DND-41 (cell line): ENCODE measurements around the gene ARHGAP20.

ENCODE experiments used
- ATAC-seq: fragments of 200-7000 bp; cut with Tn5 transposase; 3 replicates; pipeline ENCODE4 v1.9.1; 2021; ENCODE audit warnings: low read depth; ENCODE audit not compliant: insufficient read depth
- DNase-seq: peaks from one replicate; pipeline ENCODE4 v3.0.0-alpha.2; 2020
- H2AFZ ChIP-seq: 2 replicates; pipeline ENCODE4 v1.6.0; 2012; ENCODE audit warnings: low read depth, low read length
- H3K27ac ChIP-seq: 2 replicates; pipeline ENCODE4 v1.5.1; 2012; ENCODE audit warnings: low read length, inconsistent platforms
- H3K27me3 ChIP-seq: fragments of 200-600 bp; sonication (generic); 2 replicates; pipeline ENCODE4 v1.6.0; 2012; ENCODE audit warnings: low read length, mild to moderate bottlenecking, inconsistent platforms; ENCODE audit not compliant: insufficient read depth, poor library complexity
- H3K36me3 ChIP-seq: 2 replicates; pipeline ENCODE4 v1.5.1; 2012; ENCODE audit warnings: low read length, inconsistent platforms; ENCODE audit not compliant: insufficient read depth
- H3K4me1 ChIP-seq: 2 replicates; pipeline ENCODE4 v1.5.1; 2012; ENCODE audit warnings: mild to moderate bottlenecking, low read length; ENCODE audit not compliant: insufficient read depth
- H3K4me2 ChIP-seq: 2 replicates; pipeline ENCODE4 v1.6.0; 2012; ENCODE audit warnings: mild to moderate bottlenecking, moderate library complexity, low read length, inconsistent platforms; ENCODE audit not compliant: insufficient read depth
- H3K4me3 ChIP-seq, 2 experiments: fragments of 200-600 bp in 1 of 2; shearing (Covaris generic) in 1 of 2; 2 replicates each; pipeline ENCODE4 v1.5.1; 2012 to 2016; ENCODE audit warnings: inconsistent platforms in 2 of 2, low read length in 2 of 2, mild to moderate bottlenecking in 2 of 2, low read depth in 1 of 2, moderate library complexity in 1 of 2
- H3K79me2 ChIP-seq: 2 replicates; pipeline ENCODE4 v1.6.0; 2012; ENCODE audit warnings: low read length, inconsistent platforms; ENCODE audit not compliant: insufficient read depth
- H3K9ac ChIP-seq: 2 replicates; pipeline ENCODE4 v1.6.0; 2012; ENCODE audit warnings: low read depth, mild to moderate bottlenecking, inconsistent platforms, low read length, moderate library complexity
- H3K9me3 ChIP-seq: 2 replicates; pipeline ENCODE4 v1.5.1; 2012; ENCODE audit warnings: low read length, moderate library complexity, mild to moderate bottlenecking, inconsistent platforms; ENCODE audit not compliant: insufficient read depth, severe bottlenecking
- H4K20me1 ChIP-seq: 2 replicates; pipeline ENCODE4 v1.6.0; 2012; ENCODE audit warnings: low read length; ENCODE audit not compliant: insufficient read depth
- CTCF ChIP-seq: IDR thresholded peaks from 2 replicates; pipeline ENCODE4 v1.5.1; 2012; ENCODE audit warnings: borderline replicate concordance, low read length, moderate library complexity, mild to moderate bottlenecking; ENCODE audit not compliant: poor library complexity, severe bottlenecking; ENCODE audit errors: extremely low read depth
- EZH2 ChIP-seq: IDR thresholded peaks from 3 replicates; pipeline ENCODE4 v1.6.1; 2012; ENCODE audit warnings: borderline replicate concordance, low read depth, mild to moderate bottlenecking, moderate library complexity, low read length, inconsistent platforms; ENCODE audit not compliant: severe bottlenecking

Gene ARHGAP20

GRCh38 chr11:110734790-110735189 lies 22.6 kb upstream of the ARHGAP20 start:
- no peak overlapping the region for H3K4me3 ChIP-seq
- no peak overlapping the region for H3K9ac ChIP-seq
- no peaks in the 10 kb centered on the region for H3K27me3 ChIP-seq
- DNase-seq (no peak), ATAC-seq (no peak)
- H2AFZ ChIP-seq: no peak overlapping the region
- no peaks in the 10 kb centered on the region for H3K9me3 ChIP-seq
- no peak overlapping the region for H3K4me2 ChIP-seq
- no peaks in the 10 kb centered on the region for H3K36me3 ChIP-seq
- no peaks in the 10 kb centered on the region for H3K79me2 ChIP-seq
- H3K27ac ChIP-seq: no peak overlapping the region
- H3K4me1 ChIP-seq: no peaks in the 10 kb centered on the region
- H4K20me1 ChIP-seq: no peaks in the 10 kb centered on the region
- TF ChIP-seq CTCF: no peak
- no peak for TF ChIP-seq EZH2

- Histone ChIP-seq H3K4me1 (no peaks in the 10 kb centered on the region), H2AFZ (no peak overlapping the region)
- ATAC-seq: no peak
Observed at GRCh38 chr11:110730773-110731172, 18.5 kb upstream of the ARHGAP20 start.

DNA sequence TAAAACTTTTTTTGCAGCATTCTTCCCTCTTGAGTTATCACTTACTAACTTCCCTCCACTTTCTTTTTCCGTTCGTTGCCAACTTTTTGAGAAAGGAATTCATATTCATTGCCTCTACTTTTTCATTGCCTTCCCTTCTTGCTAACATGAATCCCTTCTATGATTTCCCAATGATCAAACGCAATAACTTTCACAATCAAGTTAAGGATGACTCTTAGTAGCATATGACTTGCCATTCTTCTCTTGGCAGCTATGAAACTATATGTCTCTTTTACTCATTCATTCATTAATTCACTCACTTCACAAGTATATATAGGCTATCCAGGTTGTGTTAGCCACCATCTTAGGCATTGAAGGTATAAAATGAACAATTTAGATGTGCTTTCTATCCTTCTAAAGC lies 16.6 kb upstream of the ARHGAP20 start:
- Histone ChIP-seq H3K9ac (no peak overlapping the region), H3K27ac (no peak overlapping the region), H3K27me3 (no peaks in the 10 kb centered on the region), H3K36me3 (no peaks in the 10 kb centered on the region), H3K4me2 (no peak overlapping the region), H3K79me2 (no peaks in the 10 kb centered on the region), H4K20me1 (no peaks in the 10 kb centered on the region), H3K9me3 (no peaks in the 10 kb centered on the region), H3K4me3 (no peak overlapping the region), H2AFZ (no peak overlapping the region), H3K4me1 (no peaks in the 10 kb centered on the region)
- ATAC-seq: no peak
- TF ChIP-seq CTCF: no peak
- TF ChIP-seq EZH2: no peak
- no peak for DNase-seq

More at GRCh38 chr11:110730773-110731172, 18.5 kb upstream of the ARHGAP20 start:
- no peaks in the 10 kb centered on the region for H3K36me3 ChIP-seq
- TF ChIP-seq CTCF (no peak), EZH2 (no peak)
- no peak for DNase-seq
- H4K20me1 ChIP-seq: no peaks in the 10 kb centered on the region
- H3K27me3 ChIP-seq: no peaks in the 10 kb centered on the region
- H3K79me2 ChIP-seq: no peaks in the 10 kb centered on the region
- no peak overlapping the region for H3K4me2 ChIP-seq
- H3K9me3 ChIP-seq: no peaks in the 10 kb centered on the region
- H3K9ac ChIP-seq: no peak overlapping the region
- H3K4me3 ChIP-seq: no peak overlapping the region
- H3K27ac ChIP-seq: no peak overlapping the region

GRCh38 chr11:110728476-110728875 lies 16.2 kb upstream of the ARHGAP20 start:
- no peak overlapping the region for H3K27ac ChIP-seq
- H3K4me2 ChIP-seq: no peak overlapping the region
- H3K27me3 ChIP-seq: no peaks in the 10 kb centered on the region
- no peak overlapping the region for H3K4me3 ChIP-seq
- DNase-seq: no peak
- H3K4me1 ChIP-seq: no peaks in the 10 kb centered on the region
- H4K20me1 ChIP-seq: no peaks in the 10 kb centered on the region
- H3K9me3 ChIP-seq: no peaks in the 10 kb centered on the region
- no peaks in the 10 kb centered on the region for H3K79me2 ChIP-seq
- H2AFZ ChIP-seq: no peak overlapping the region
- no peaks in the 10 kb centered on the region for H3K36me3 ChIP-seq
- ATAC-seq: no peak
- no peak for TF ChIP-seq EZH2
- TF ChIP-seq CTCF: no peak
- H3K9ac ChIP-seq: no peak overlapping the region
